Spinal cord (tissue), 10 donors: ENCODE measurements around the gene C12orf76. TPM values are rescaled to one million over a fixed set of nuclear protein-coding genes. Genes with fewer than 3 reads are reported as not detected.
A peak's percentile ranks its signal among the peaks of the same experiment; 100 is the strongest.
"Not testable (repeated sequence)": the region's sequence is repeated elsewhere in the genome, so short reads cannot be mapped to it uniquely, and the experiment has no call there.

Experiments
- DNase-seq, 6 donors: peaks; one replicate each; pipeline versions ENCODE4 v3.0.0 to v3.0.0-alpha.2; 2013 to 2015; ENCODE audit warnings: low spot score in 6 of 6, low read depth in 4 of 6
- H3K27ac ChIP-seq: one replicate; pipeline ENCODE4 v1.5.1; 2013; ENCODE audit warnings: low read depth, low read length, control low read depth
- H3K27me3 ChIP-seq: one replicate; pipeline ENCODE4 v1.6.1; 2013; ENCODE audit warnings: low read length; ENCODE audit not compliant: control insufficient read depth, insufficient read depth
- H3K36me3 ChIP-seq: one replicate; pipeline ENCODE4 v1.6.1; 2013; ENCODE audit warnings: low read length; ENCODE audit not compliant: control insufficient read depth, insufficient read depth
- H3K4me1 ChIP-seq: one replicate; pipeline ENCODE4 v1.6.1; 2013; ENCODE audit warnings: low read length; ENCODE audit not compliant: control insufficient read depth, insufficient read depth
- H3K4me3 ChIP-seq: one replicate; pipeline ENCODE4 v1.5.1; 2013; ENCODE audit warnings: low read depth, low read length, control low read depth
- H3K9me3 ChIP-seq: one replicate; pipeline ENCODE4 v1.6.1; 2013; ENCODE audit warnings: low read length; ENCODE audit not compliant: control insufficient read depth, insufficient read depth
- WGBS: methylation state at CpG from one replicate; pipeline ENCODE4 v1.1.5; 2013; ENCODE audit warnings: missing lambda C conversion rate; ENCODE audit not compliant: insufficient coverage; 5-methylcytosine and 5-hydroxymethylcytosine counted together
- polyA plus RNA-seq, 2 donors: library from polyadenylated mRNA; unstranded; fragments of 120-200 nt; gene quantifications; one replicate each; pipeline ENCODE4 v1.2.1, GENCODE V29; 2013; ENCODE audit not compliant: insufficient read length in 2 of 2
- total RNA-seq, 2 donors: library from RNA; depleted of rRNA in 1 of 2; stranded (reverse); fragments of 120-200 nt in 1 of 2; fragments of >200 nt in 1 of 2; gene quantifications; one replicate each; pipeline versions ENCODE4 v1.2.3 to v1.2.4, GENCODE V29; 2013 to 2014
- donor health status: healthy.

Gene C12orf76
- total and polyA plus RNA-seq, 4 donors, result 45.2 to 94.4 (median 86.9) TPM

GRCh38 chr12:110008681-110009398 lies 39.5 kb downstream of the C12orf76 start:
- DNase-seq, H3K36me3 ChIP-seq, H3K4me1 ChIP-seq, H3K9me3 ChIP-seq, H3K27me3 ChIP-seq, H3K27ac ChIP-seq, H3K4me3 ChIP-seq: not testable (repeated sequence)
- whole genome bisulfite sequencing, result 100% methylated on average over 9 of the region's 15 CpGs

- no peak for DNase-seq
- Histone ChIP-seq H3K9me3 (no peaks in the 10 kb centered on the region), H3K36me3 (peaks cover 4% of the 10 kb centered on the region), H3K4me1 (peaks cover 2% of the 10 kb centered on the region), H3K4me3 (no peak overlapping the region), H3K27me3 (no peaks in the 10 kb centered on the region), H3K27ac (no peak overlapping the region)
Measured at GRCh38 chr12:110007881-110008280, 40.4 kb downstream of the C12orf76 start.

GRCh38 chr12:110006115-110006514 lies 42.2 kb downstream of the C12orf76 start:
- no peak overlapping the region for H3K4me3 ChIP-seq
- no peaks in the 10 kb centered on the region for H3K27me3 ChIP-seq
- WGBS, result 100% methylated on average over 2 of the region's 4 CpGs
- H3K9me3 ChIP-seq, result no peaks in the 10 kb centered on the region
- H3K4me1 ChIP-seq, result peaks cover 2% of the 10 kb centered on the region
- H3K27ac ChIP-seq, result no peak overlapping the region
- H3K36me3 ChIP-seq, result peaks cover 5% of the 10 kb centered on the region
- DNase-seq, result no peak

- Histone ChIP-seq H3K36me3 (peaks cover 5% of the 10 kb centered on the region), H3K9me3 (no peaks in the 10 kb centered on the region), H3K4me1 (peaks cover 5% of the 10 kb centered on the region), H3K27ac (no peak overlapping the region), H3K27me3 (no peaks in the 10 kb centered on the region), H3K4me3 (no peak overlapping the region)
- 100% methylated on average over 4 of the region's 7 CpGs for WGBS
- no peak for DNase-seq
Measured at GRCh38 chr12:110005319-110005973, 42.9 kb downstream of the C12orf76 start.

- Histone ChIP-seq H3K36me3 (peaks cover 5% of the 10 kb centered on the region), H3K27ac (no peak overlapping the region), H3K4me3 (no peak overlapping the region), H3K27me3 (no peaks in the 10 kb centered on the region), H3K9me3 (no peaks in the 10 kb centered on the region), H3K4me1 (peaks cover 12% of the 10 kb centered on the region)
- DNase-seq, result no peak
- no CpG with 5 or more reads among the region's 4 CpGs for WGBS
Measured at GRCh38 chr12:110004598-110004997, 43.7 kb downstream of the C12orf76 start.

GRCh38 chr12:110002676-110003515 lies 45.4 kb downstream of the C12orf76 start:
- 79% methylated on average over 7 of the region's 8 CpGs for WGBS
- H3K36me3 ChIP-seq, result peaks cover 5% of the 10 kb centered on the region
- H3K27ac ChIP-seq, result no peak overlapping the region
- H3K27me3 ChIP-seq, result no peaks in the 10 kb centered on the region
- H3K4me1 ChIP-seq, result peaks cover 12% of the 10 kb centered on the region
- DNase-seq, result peak in 1 of 6 donors; percentile 2
- no peak overlapping the region for H3K4me3 ChIP-seq
- H3K9me3 ChIP-seq, result no peaks in the 10 kb centered on the region

- Histone ChIP-seq H3K27me3 (no peaks in the 10 kb centered on the region), H3K36me3 (peaks cover 5% of the 10 kb centered on the region), H3K9me3 (no peaks in the 10 kb centered on the region), H3K27ac (no peak overlapping the region), H3K4me3 (no peak overlapping the region), H3K4me1 (peaks cover 12% of the 10 kb centered on the region)
- DNase-seq, result no peak
- WGBS, result no CpG with 5 or more reads among the region's 4 CpGs
Measured at GRCh38 chr12:110001596-110001995, 46.7 kb downstream of the C12orf76 start.

- DNase-seq, result peak in 2 of 6 donors; percentile 32 to 37
- Histone ChIP-seq H3K36me3 (peaks cover 5% of the 10 kb centered on the region), H3K27ac (no peak overlapping the region), H3K4me1 (peaks cover 15% of the 10 kb centered on the region), H3K4me3 (peak overlapping the region; percentile 85), H3K27me3 (no peaks in the 10 kb centered on the region), H3K9me3 (no peaks in the 10 kb centered on the region)
- 7% methylated on average over 13 of the region's 17 CpGs for WGBS
Measured at GRCh38 chr12:109999983-110000505, 48.3 kb downstream of the C12orf76 start.

GRCh38 chr12:109999649-109999971 lies 48.7 kb downstream of the C12orf76 start:
- Histone ChIP-seq H3K36me3 (peaks cover 5% of the 10 kb centered on the region), H3K4me1 (peaks cover 15% of the 10 kb centered on the region), H3K27ac (no peak overlapping the region), H3K4me3 (peak overlapping the region; percentile 85), H3K9me3 (no peaks in the 10 kb centered on the region), H3K27me3 (no peaks in the 10 kb centered on the region)
- 0% methylated on average over 22 of the region's 27 CpGs for WGBS
- DNase-seq, result no peak
